DOHH2 (cell line): ENCODE results near the gene H2AZ2.
A peak's percentile ranks its signal among the peaks of the same experiment; 100 is the strongest.
"Not testable (repeated sequence)": the region's sequence is repeated elsewhere in the genome, so short reads cannot be mapped to it uniquely, and the experiment has no call there.

Experiments used
- H3F3A ChIP-seq: fragments of 200-600 bp; sonication (generic), shearing (Covaris generic); 2 replicates; pipeline ENCODE4 v1.6.0; 2016; ENCODE audit warnings: antibody characterized with exemption, mild to moderate bottlenecking; ENCODE audit not compliant: control insufficient read depth, insufficient read depth
- H3K27ac ChIP-seq: fragments of 200-600 bp; sonication (generic); 2 replicates; pipeline ENCODE4 v1.5.1; 2014; ENCODE audit warnings: low read depth, mild to moderate bottlenecking, low read length, moderate library complexity
- H3K27me3 ChIP-seq: fragments of 200-600 bp; sonication (generic); 2 replicates; pipeline ENCODE4 v1.6.1; 2014; ENCODE audit warnings: mild to moderate bottlenecking, low read length, mixed read lengths; ENCODE audit not compliant: control insufficient read depth
- H3K36me3 ChIP-seq: fragments of 200-600 bp; sonication (generic); 2 replicates; pipeline ENCODE4 v1.6.1; 2014; ENCODE audit warnings: mild to moderate bottlenecking, low read length, moderate library complexity, mixed read lengths; ENCODE audit not compliant: control insufficient read depth
- H3K4me1 ChIP-seq: fragments of 200-600 bp; sonication (generic); 2 replicates; pipeline ENCODE4 v1.6.1; 2014; ENCODE audit warnings: mild to moderate bottlenecking, low read length, mixed read lengths; ENCODE audit not compliant: control insufficient read depth
- H3K4me2 ChIP-seq: fragments of 200-600 bp; sonication (generic); 2 replicates; pipeline ENCODE4 v1.6.0; 2014; ENCODE audit warnings: mild to moderate bottlenecking, low read length, moderate library complexity
- H3K4me3 ChIP-seq: fragments of 200-600 bp; sonication (generic); 2 replicates; pipeline ENCODE4 v1.5.1; 2014; ENCODE audit warnings: mild to moderate bottlenecking, low read length, mixed read lengths
- H3K79me2 ChIP-seq: fragments of 200-600 bp; sonication (generic); 2 replicates; pipeline ENCODE4 v1.6.1; 2014; ENCODE audit warnings: mild to moderate bottlenecking, low read length, mixed read lengths; ENCODE audit not compliant: control insufficient read depth
- H3K9me2 ChIP-seq: fragments of 200-600 bp; sonication (generic); replicated peaks from 2 replicates; pipeline ENCODE4 v1.6.1; 2014; ENCODE audit warnings: mild to moderate bottlenecking, low read length, mixed read lengths; ENCODE audit not compliant: control insufficient read depth
- H3K9me3 ChIP-seq: fragments of 200-600 bp; sonication (generic); 2 replicates; pipeline ENCODE4 v1.6.1; 2014; ENCODE audit warnings: antibody characterized with exemption, low read length, mixed read lengths; ENCODE audit not compliant: control insufficient read depth, insufficient read depth
- H4K20me1 ChIP-seq: fragments of 200-600 bp; sonication (generic); 2 replicates; pipeline ENCODE4 v1.6.0; 2014; ENCODE audit warnings: low read depth, mild to moderate bottlenecking, antibody characterized with exemption, low read length, moderate library complexity; ENCODE audit not compliant: control insufficient read depth, insufficient read depth
- CTCF ChIP-seq: fragments of 200-600 bp; sonication (generic); IDR thresholded peaks from one replicate; pipeline ENCODE4 v1.5.1; 2014; ENCODE audit warnings: antibody characterized with exemption, mild to moderate bottlenecking, low read depth, low read length; ENCODE audit not compliant: poor library complexity, severe bottlenecking
- EZH2phosphoT487 ChIP-seq: fragments of 200-600 bp; sonication (generic); IDR thresholded peaks from 2 replicates; pipeline ENCODE4 v1.6.1; 2017; ENCODE audit warnings: borderline replicate concordance, mild to moderate bottlenecking, antibody characterized with exemption, low read length, moderate library complexity, mixed read lengths

The H2AZ2 gene

GRCh38 chr7:44849259-44849884 lies 1.5 kb upstream of the H2AZ2 start:
- Histone ChIP-seq H3K79me2 (peaks cover 49% of the 10 kb centered on the region), H4K20me1 (peaks cover 23% of the 10 kb centered on the region), H3F3A (peaks cover 25% of the 10 kb centered on the region), H3K4me1 (peaks cover 31% of the 10 kb centered on the region), H3K9me3 (no peaks in the 10 kb centered on the region), H3K4me3 (peak overlapping the region; percentile 88), H3K36me3 (peaks cover 39% of the 10 kb centered on the region), H3K4me2 (peak overlapping the region; percentile 80), H3K27ac (0 out of 2 replicates have a peak overlapping the region, but pooled peaks have one; percentile 87), H3K9me2 (no peaks in the 10 kb centered on the region), H3K27me3 (no peaks in the 10 kb centered on the region)
- TF ChIP-seq CTCF (no peak), EZH2phosphoT487 (no peak)

- H3K27me3 ChIP-seq = no peaks in the 10 kb centered on the region
- H3K4me1 ChIP-seq = peaks cover 37% of the 10 kb centered on the region
- peaks cover 56% of the 10 kb centered on the region for H3K36me3 ChIP-seq
- H3K9me2 ChIP-seq = no peaks in the 10 kb centered on the region
- H3K79me2 ChIP-seq = peaks cover 67% of the 10 kb centered on the region
- no peaks in the 10 kb centered on the region for H3K9me3 ChIP-seq
- peak overlapping the region; percentile 89 for H3K4me2 ChIP-seq
- peaks cover 33% of the 10 kb centered on the region for H4K20me1 ChIP-seq
- H3K27ac ChIP-seq = peak overlapping the region; percentile 85
- no peak for TF ChIP-seq EZH2phosphoT487
- TF ChIP-seq CTCF = peak; percentile 97
- H3K4me3 ChIP-seq = peak overlapping the region; percentile 76
- H3F3A ChIP-seq = peaks cover 23% of the 10 kb centered on the region
Measured at GRCh38 chr7:44847509-44847919, 373 bp downstream of the H2AZ2 start.

GRCh38 chr7:44846816-44847508 lies 925 bp downstream of the H2AZ2 start:
- Histone ChIP-seq H3K36me3 (peaks cover 62% of the 10 kb centered on the region), H3K4me2 (peak overlapping the region; percentile 89), H3K9me2 (no peaks in the 10 kb centered on the region), H3K27me3 (no peaks in the 10 kb centered on the region), H3K27ac (peak overlapping the region; percentile 85), H3F3A (peaks cover 21% of the 10 kb centered on the region), H3K79me2 (peaks cover 73% of the 10 kb centered on the region), H3K9me3 (no peaks in the 10 kb centered on the region), H4K20me1 (peaks cover 35% of the 10 kb centered on the region), H3K4me1 (peaks cover 37% of the 10 kb centered on the region), H3K4me3 (peak overlapping the region; percentile 76)
- TF ChIP-seq EZH2phosphoT487 = no peak
- TF ChIP-seq CTCF = no peak

GRCh38 chr7:44846390-44846789 lies 1.5 kb downstream of the H2AZ2 start:
- H3K9me2 ChIP-seq, H3K27me3 ChIP-seq, H3K9me3 ChIP-seq: not testable (repeated sequence)
- Histone ChIP-seq H3K4me2 (peak overlapping the region; percentile 89), H3F3A (peaks cover 21% of the 10 kb centered on the region), H3K27ac (peak overlapping the region; percentile 85), H3K4me1 (peaks cover 37% of the 10 kb centered on the region), H4K20me1 (peaks cover 35% of the 10 kb centered on the region), H3K4me3 (peak overlapping the region; percentile 76), H3K36me3 (peaks cover 68% of the 10 kb centered on the region), H3K79me2 (peaks cover 78% of the 10 kb centered on the region)
